ENCODE results near the gene CDH24.

- TF ChIP-seq POLR2AphosphoS5 (IDR thresholded peaks at IDR 0.05; ENCODE audit: low read depth) (no peak), CTCF (conservative IDR thresholded peaks at IDR 0.05; ENCODE audit: low read depth in 2 of 2) (peak; percentile 30 to 36; a peak in 3 of 4 replicates), EZH2 (IDR thresholded peaks at IDR 0.05; ENCODE audit: low read depth, unreplicated experiment) (no peak), ZNF114 (CRISPR knock-in tag; IDR thresholded peaks at IDR 0.05) (no peak), REST (IDR thresholded peaks at IDR 0.05; ENCODE audit: unreplicated experiment) (no peak), EZH2phosphoT487 (IDR thresholded peaks at IDR 0.05; ENCODE audit: unreplicated experiment) (no peak), ETS1 (IDR thresholded peaks at IDR 0.05) (no peak)
These were observed 36.8 kb upstream of the CDH24 start for GRCh38 chr14:23093991-23094665.
